Liver (tissue), 3 donors: ENCODE measurements around the gene KCTD6.

ENCODE experiments used
- CTCF ChIP-seq: fragments of 150-350 bp; IDR thresholded peaks from 2 replicates; pipeline ENCODE4 v1.5.1; 2017; ENCODE audit warnings: improper control_type of control experiment, low read depth, low read length; ENCODE audit not compliant: missing input control
- SP1 ChIP-seq: IDR thresholded peaks from 2 replicates; pipeline ENCODE4 v1.6.1; 2018; ENCODE audit warnings: antibody characterized with exemption, mild to moderate bottlenecking
- TAF1 ChIP-seq: conservative IDR thresholded peaks from 2 replicates; pipeline ENCODE4 v1.6.1; 2016; ENCODE audit warnings: antibody characterized with exemption, mild to moderate bottlenecking
- TF ChIP-seq, protein P1 (sequence below): IDR thresholded peaks from 2 replicates; pipeline ENCODE4 v1.6.1; 2016; ENCODE audit warnings: antibody characterized with exemption
- TF ChIP-seq, protein P2 (sequence below): IDR thresholded peaks from 2 replicates; pipeline ENCODE4 v1.6.1; 2016; ENCODE audit warnings: antibody characterized with exemption
- donor health status: healthy.
- donor health status: healthy.

- TF ChIP-seq SP1 = peak; percentile 83
- TF ChIP-seq, protein P1, sequence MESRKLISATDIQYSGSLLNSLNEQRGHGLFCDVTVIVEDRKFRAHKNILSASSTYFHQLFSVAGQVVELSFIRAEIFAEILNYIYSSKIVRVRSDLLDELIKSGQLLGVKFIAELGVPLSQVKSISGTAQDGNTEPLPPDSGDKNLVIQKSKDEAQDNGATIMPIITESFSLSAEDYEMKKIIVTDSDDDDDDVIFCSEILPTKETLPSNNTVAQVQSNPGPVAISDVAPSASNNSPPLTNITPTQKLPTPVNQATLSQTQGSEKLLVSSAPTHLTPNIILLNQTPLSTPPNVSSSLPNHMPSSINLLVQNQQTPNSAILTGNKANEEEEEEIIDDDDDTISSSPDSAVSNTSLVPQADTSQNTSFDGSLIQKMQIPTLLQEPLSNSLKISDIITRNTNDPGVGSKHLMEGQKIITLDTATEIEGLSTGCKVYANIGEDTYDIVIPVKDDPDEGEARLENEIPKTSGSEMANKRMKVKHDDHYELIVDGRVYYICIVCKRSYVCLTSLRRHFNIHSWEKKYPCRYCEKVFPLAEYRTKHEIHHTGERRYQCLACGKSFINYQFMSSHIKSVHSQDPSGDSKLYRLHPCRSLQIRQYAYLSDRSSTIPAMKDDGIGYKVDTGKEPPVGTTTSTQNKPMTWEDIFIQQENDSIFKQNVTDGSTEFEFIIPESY = peak; percentile 63
- no peak for TF ChIP-seq CTCF
- peak; percentile 48 for TF ChIP-seq TAF1
- TF ChIP-seq, protein P2, sequence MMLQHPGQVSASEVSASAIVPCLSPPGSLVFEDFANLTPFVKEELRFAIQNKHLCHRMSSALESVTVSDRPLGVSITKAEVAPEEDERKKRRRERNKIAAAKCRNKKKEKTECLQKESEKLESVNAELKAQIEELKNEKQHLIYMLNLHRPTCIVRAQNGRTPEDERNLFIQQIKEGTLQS = peak; percentile 94
These were observed 20.6 kb upstream of the KCTD6 start for GRCh38 chr3:58471025-58471887.
